ENCODE results near the gene SLC26A8. TPM values are rescaled to one million over a fixed set of nuclear protein-coding genes. Genes with fewer than 3 reads are reported as not detected.

Gene SLC26A8
- polyA plus RNA-seq, 1 donor from 2014 or later = not detected

GRCh38 chr6:36072681-36073080, 48.2 kb upstream of the SLC26A8 start:
- Histone ChIP-seq H3K9me2 (ENCODE audit: insufficient read depth, low read length) (no peaks in the 10 kb centered on the region), H3K36me3 (ENCODE audit: insufficient read depth, low read length) (peaks cover 5% of the 10 kb centered on the region), H3K79me2 (replicated peaks; ENCODE audit: insufficient read depth, low read length) (no peaks in the 10 kb centered on the region), H3K9ac (ENCODE audit: low read length) (no peak overlapping the region), H3K27ac (ENCODE audit: low read length) (no peak overlapping the region), H3K4me2 (ENCODE audit: low read length) (no peak overlapping the region), H2AFZ (ENCODE audit: low read depth, low read length) (no peak overlapping the region), H3F3A (ENCODE audit: insufficient read depth, low read length, poor library complexity, severe bottlenecking) (no peaks in the 10 kb centered on the region), H4K20me1 (ENCODE audit: insufficient read depth) (peaks cover 3% of the 10 kb centered on the region), H3K9me3 (ENCODE audit: low read length) (no peaks in the 10 kb centered on the region), H3K27me3 (ENCODE audit: insufficient read depth, low read depth, low read length) (no peaks in the 10 kb centered on the region), H3K4me3 (ENCODE audit: low read length) (no peak overlapping the region)
- TF ChIP-seq EZH2 (IDR thresholded peaks at IDR 0.05; ENCODE audit: borderline replicate concordance, insufficient read depth, low read length, poor library complexity, severe bottlenecking) (no peak), REST (IDR thresholded peaks at IDR 0.05; ENCODE audit: borderline replicate concordance) (no peak), CTCF (IDR thresholded peaks at IDR 0.05; ENCODE audit: poor library complexity, severe bottlenecking) (no peak), MXI1 (conservative IDR thresholded peaks at IDR 0.05; ENCODE audit: poor library complexity, severe bottlenecking) (no peak), TAF1 (IDR thresholded peaks at IDR 0.05; ENCODE audit: low read depth) (no peak), POLR2AphosphoS5 (IDR thresholded peaks at IDR 0.05) (no peak), EP300 (conservative IDR thresholded peaks at IDR 0.05; ENCODE audit: poor library complexity, severe bottlenecking) (no peak), RAD21 (conservative IDR thresholded peaks at IDR 0.05) (no peak), SMC3 (conservative IDR thresholded peaks at IDR 0.05; ENCODE audit: poor library complexity) (no peak)

GRCh38 chr6:36071714-36072113, 47.3 kb upstream of the SLC26A8 start:
- no peaks in the 10 kb centered on the region for H3K27me3 ChIP-seq (ENCODE audit: insufficient read depth, low read depth, low read length)
- H3K36me3 ChIP-seq (ENCODE audit: insufficient read depth, low read length) = peaks cover 5% of the 10 kb centered on the region
- peaks cover 3% of the 10 kb centered on the region for H4K20me1 ChIP-seq (ENCODE audit: insufficient read depth)
- TF ChIP-seq EP300 (conservative IDR thresholded peaks at IDR 0.05; ENCODE audit: poor library complexity, severe bottlenecking) (no peak), TAF1 (IDR thresholded peaks at IDR 0.05; ENCODE audit: low read depth) (no peak), CTCF (IDR thresholded peaks at IDR 0.05; ENCODE audit: poor library complexity, severe bottlenecking) (no peak), MXI1 (conservative IDR thresholded peaks at IDR 0.05; ENCODE audit: poor library complexity, severe bottlenecking) (no peak), EZH2 (IDR thresholded peaks at IDR 0.05; ENCODE audit: borderline replicate concordance, insufficient read depth, low read length, poor library complexity, severe bottlenecking) (no peak), REST (IDR thresholded peaks at IDR 0.05; ENCODE audit: borderline replicate concordance) (no peak), SMC3 (conservative IDR thresholded peaks at IDR 0.05; ENCODE audit: poor library complexity) (no peak)
- H3K27ac ChIP-seq (ENCODE audit: low read length) = no peak overlapping the region
- no peaks in the 10 kb centered on the region for H3K79me2 ChIP-seq (replicated peaks; ENCODE audit: insufficient read depth, low read length)
- no peak overlapping the region for H3K4me3 ChIP-seq (ENCODE audit: low read length)
- no peak overlapping the region for H3K9ac ChIP-seq (ENCODE audit: low read length)
- no peaks in the 10 kb centered on the region for H3K9me3 ChIP-seq (ENCODE audit: low read length)
- no peaks in the 10 kb centered on the region for H3F3A ChIP-seq (ENCODE audit: insufficient read depth, low read length, poor library complexity, severe bottlenecking)
- no peak overlapping the region for H2AFZ ChIP-seq (ENCODE audit: low read depth, low read length)
- no peaks in the 10 kb centered on the region for H3K9me2 ChIP-seq (ENCODE audit: insufficient read depth, low read length)
- no peak overlapping the region for H3K4me2 ChIP-seq (ENCODE audit: low read length)
